C4-2B (cell line): ENCODE data around the gene ADAD1.
"Not testable (repeated sequence)": the region's sequence is repeated elsewhere in the genome, so short reads cannot be mapped to it uniquely, and the experiment has no call there.

Source experiments
- H3K27ac ChIP-seq: fragments of 450-650 bp; 2 replicates; pipeline ENCODE4 v1.5.1; 2017
- ZFX ChIP-seq: fragments of 450-650 bp; IDR thresholded peaks from 2 replicates; pipeline ENCODE4 v1.6.1; 2017
- TF ChIP-seq, protein P1 (sequence below): fragments of 450-650 bp; conservative IDR thresholded peaks from 2 replicates; pipeline ENCODE4 v1.5.1; 2017; ENCODE audit warnings: mild to moderate bottlenecking

ADAD1 gene

DNA sequence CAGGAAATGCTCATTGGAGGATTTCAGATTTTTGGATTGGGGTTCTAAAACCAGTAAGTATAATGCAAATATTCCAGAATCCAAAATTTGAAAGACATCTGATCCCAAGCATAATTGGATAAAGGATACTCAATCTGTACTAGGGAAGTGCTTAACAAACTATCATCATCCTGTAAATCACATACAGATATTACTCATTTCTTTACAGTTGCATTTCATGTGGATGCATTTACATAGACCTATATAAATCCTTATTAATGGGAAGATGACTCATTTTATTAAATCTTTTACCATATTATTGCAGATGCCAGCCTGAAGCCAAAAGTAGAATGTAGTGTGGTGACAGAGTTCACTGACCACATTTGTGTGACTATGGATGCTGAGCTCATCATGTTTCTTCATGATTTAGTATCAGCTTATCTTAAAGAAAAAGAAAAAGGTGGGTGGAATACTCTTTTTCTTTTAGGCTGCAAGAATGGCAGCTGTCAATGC, 22.4 kb upstream of the ADAD1 start:
- TF ChIP-seq, protein P1, sequence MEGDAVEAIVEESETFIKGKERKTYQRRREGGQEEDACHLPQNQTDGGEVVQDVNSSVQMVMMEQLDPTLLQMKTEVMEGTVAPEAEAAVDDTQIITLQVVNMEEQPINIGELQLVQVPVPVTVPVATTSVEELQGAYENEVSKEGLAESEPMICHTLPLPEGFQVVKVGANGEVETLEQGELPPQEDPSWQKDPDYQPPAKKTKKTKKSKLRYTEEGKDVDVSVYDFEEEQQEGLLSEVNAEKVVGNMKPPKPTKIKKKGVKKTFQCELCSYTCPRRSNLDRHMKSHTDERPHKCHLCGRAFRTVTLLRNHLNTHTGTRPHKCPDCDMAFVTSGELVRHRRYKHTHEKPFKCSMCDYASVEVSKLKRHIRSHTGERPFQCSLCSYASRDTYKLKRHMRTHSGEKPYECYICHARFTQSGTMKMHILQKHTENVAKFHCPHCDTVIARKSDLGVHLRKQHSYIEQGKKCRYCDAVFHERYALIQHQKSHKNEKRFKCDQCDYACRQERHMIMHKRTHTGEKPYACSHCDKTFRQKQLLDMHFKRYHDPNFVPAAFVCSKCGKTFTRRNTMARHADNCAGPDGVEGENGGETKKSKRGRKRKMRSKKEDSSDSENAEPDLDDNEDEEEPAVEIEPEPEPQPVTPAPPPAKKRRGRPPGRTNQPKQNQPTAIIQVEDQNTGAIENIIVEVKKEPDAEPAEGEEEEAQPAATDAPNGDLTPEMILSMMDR = no peak
- no peak for TF ChIP-seq ZFX
- no peak overlapping the region for H3K27ac ChIP-seq

DNA sequence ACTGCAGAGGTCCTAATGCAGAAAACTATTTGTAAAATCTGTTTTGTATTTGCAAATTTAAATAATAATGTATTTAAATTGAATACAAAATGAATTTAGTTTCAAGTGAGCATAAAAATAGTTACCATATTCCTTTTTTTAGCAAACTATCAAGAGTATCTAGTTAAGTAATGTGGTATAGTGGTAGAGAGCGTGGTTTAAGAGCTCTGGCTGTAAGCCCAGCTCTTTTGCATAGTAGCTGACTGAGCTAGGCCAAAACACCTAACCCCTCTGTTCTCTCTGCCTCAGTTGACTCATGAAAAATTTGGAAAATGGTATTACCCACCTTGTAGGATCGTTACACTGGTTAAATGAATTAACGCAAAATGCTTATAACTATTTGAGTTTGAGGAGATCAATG, 18.1 kb upstream of the ADAD1 start:
- TF ChIP-seq ZFX = no peak
- TF ChIP-seq, protein P1 = no peak
- H3K27ac ChIP-seq = no peak overlapping the region

GRCh38 chr4:122364700-122365404, 14.0 kb upstream of the ADAD1 start:
- TF ChIP-seq, protein P1 = no peak
- TF ChIP-seq ZFX = no peak
- no peak overlapping the region for H3K27ac ChIP-seq

- H3K27ac ChIP-seq = not testable (repeated sequence)
These were observed 10.0 kb upstream of the ADAD1 start for GRCh38 chr4:122368786-122369185.

GRCh38 chr4:122377352-122377751, 1.5 kb upstream of the ADAD1 start:
- no peak overlapping the region for H3K27ac ChIP-seq
- TF ChIP-seq, protein P1 = no peak
- TF ChIP-seq ZFX = no peak

DNA sequence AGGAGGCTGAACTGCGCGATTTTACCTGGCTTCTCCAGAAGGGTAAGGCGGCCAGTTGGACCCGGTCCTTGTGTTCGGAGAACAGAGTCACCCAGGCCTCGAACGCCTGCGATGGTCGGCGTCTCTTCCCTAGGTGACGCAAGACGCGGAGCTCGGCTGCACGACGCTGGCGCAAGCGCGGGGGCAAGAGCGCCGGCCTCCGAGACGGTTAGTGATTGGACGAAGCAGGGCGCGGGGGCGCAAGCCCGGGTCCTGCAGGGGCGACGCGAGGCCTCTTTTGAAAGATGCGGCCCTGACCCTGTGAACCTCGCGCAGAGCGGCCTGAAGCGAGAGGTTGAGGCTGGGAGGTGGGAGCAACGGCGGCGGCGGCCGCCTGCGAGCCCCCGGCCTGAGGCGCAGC, 428 bp downstream of the ADAD1 start:
- TF ChIP-seq ZFX = no peak
- TF ChIP-seq, protein P1 = no peak
- H3K27ac ChIP-seq = no peak overlapping the region

DNA sequence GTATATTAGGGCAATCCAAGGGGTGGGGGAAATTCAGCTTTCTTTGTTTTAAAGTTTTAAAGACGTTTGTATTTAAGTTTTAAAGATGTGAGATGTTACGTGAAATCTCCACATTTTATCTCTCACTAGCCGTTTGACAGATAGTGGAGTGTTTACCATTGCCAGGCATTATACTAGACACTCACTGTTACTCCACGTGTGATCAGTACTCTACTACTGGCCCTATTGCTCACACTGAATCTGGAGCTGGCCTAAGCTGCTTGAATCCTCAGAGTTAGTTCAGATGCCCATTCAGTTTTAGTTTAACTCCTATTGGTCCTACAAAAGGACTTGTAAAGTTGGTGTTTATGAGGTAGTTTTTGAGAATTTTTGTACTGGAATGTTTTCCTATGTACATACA, 4.5 kb downstream of the ADAD1 start:
- TF ChIP-seq ZFX = no peak
- TF ChIP-seq, protein P1 = no peak

DNA sequence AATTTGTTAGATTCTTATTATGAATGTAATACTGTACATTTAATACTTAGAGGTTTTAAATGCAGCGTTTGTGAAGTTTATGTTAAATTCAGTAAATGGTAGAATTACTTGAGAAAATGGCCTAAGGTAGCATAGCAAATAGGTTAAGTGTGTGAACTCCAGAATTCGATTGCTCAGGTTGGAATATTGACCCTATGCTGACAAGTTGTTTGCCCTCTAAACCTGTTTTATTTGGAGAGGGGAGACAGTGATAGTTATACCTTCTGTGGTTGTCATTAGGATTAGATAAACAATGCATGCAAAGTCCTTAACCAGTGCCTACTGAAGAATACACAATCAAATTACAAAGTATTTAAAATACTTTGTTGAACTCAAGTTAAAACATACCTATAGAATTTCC, 5.4 kb downstream of the ADAD1 start:
- no peak for TF ChIP-seq ZFX
- TF ChIP-seq, protein P1 = no peak
- H3K27ac ChIP-seq = no peak overlapping the region

More for the DNA sequence above, 4.5 kb downstream of the ADAD1 start:
- no peak overlapping the region for H3K27ac ChIP-seq
